Pancreas (tissue), 10 donors: ENCODE measurements around the gene SLC12A3. TPM values are rescaled to one million over a fixed set of nuclear protein-coding genes. Genes with fewer than 3 reads are reported as not detected.

ENCODE experiments used
- ATAC-seq, 4 donors: fragments of 200-7000 bp; cut with Tn5 transposase; one replicate each; pipeline versions ENCODE4 v1.8.0 to v1.9.1; 2020; ENCODE audit warnings: mild to moderate bottlenecking in 4 of 4, moderate library complexity in 4 of 4
- DNase-seq, 6 donors: peaks; one replicate each; pipeline ENCODE4 v3.0.0-alpha.2; 2020
- FAIRE-seq: peaks from 2 replicates; lab custom pipeline; 2012; peaks lifted over from hg19 to GRCh38; lab: Jason Lieb, UNC
- H3K27ac ChIP-seq, 4 donors: fragments of 200-600 bp; sonication (generic); 1 replicate in 3 of 4; 2 replicates in 1 of 4; pipeline versions ENCODE4 v1.5.0 to v1.8.0; 2020
- H3K27me3 ChIP-seq, 4 donors: fragments of 200-600 bp; one replicate each; pipeline ENCODE4 v1.8.0; 2021
- H3K36me3 ChIP-seq, 3 donors: fragments of 200-600 bp; sonication (generic) in 1 of 3; one replicate each; pipeline versions ENCODE4 v1.5.0 to v1.8.0; 2020 to 2021
- H3K4me1 ChIP-seq, 3 donors: fragments of 200-600 bp; one replicate each; pipeline ENCODE4 v1.8.0; 2021
- H3K4me3 ChIP-seq, 4 donors: fragments of 200-600 bp; sonication (generic) in 2 of 4; one replicate each; pipeline versions ENCODE4 v1.5.0 to v1.8.0; 2020 to 2021
- H3K9me3 ChIP-seq, 4 donors: fragments of 200-600 bp; one replicate each; pipeline ENCODE4 v1.8.0; 2021
- CTCF ChIP-seq, 4 donors: fragments of 200-600 bp; sonication (generic) in 3 of 4; IDR thresholded peaks; one replicate each; pipeline versions ENCODE4 v1.5.0 to v1.8.0; 2021; ENCODE audit warnings: antibody characterized with exemption in 4 of 4
- WGBS, 2 donors: extraction: QIAGEN DNeasy Blood & Tissue Kit; methylation state at CpG; one replicate each; pipeline ENCODE4 v1.1.7; 2013; 5-methylcytosine and 5-hydroxymethylcytosine counted together
- intact Hi-C, 3 donors: fragments of 100-400 bp; cut with DNase I; formaldehyde crosslinking; loops; one replicate each; pipeline versions ENCODE4 v1.11.1 to v1.14.2; 2022
- polyA plus RNA-seq, 2 donors: library from polyadenylated mRNA; stranded (reverse); fragments of 200-250 nt; gene quantifications; one replicate each; pipeline ENCODE4 v1.2.3, GENCODE V29; 2013
- total RNA-seq, 6 donors: library from RNA; stranded (reverse); fragmentation: NEBNext Ultra II Directional in 4 of 6; extraction: Animal tissue kit (Norgen Biotek cat#: 25700) in 4 of 6; gene quantifications; one replicate each; pipeline versions ENCODE4 v1.2.1 to v1.2.4, GENCODE V29; 2021 to 2023
- donor health status: healthy with polysubstance abuse.
- donor health status: DM: no; HTN: no; CAD: no; lungs with moderate emphysema.
- donor health status: DM: no; HTN: no; CAD: no.
- donor health status: control.
- donor health status: control.
- donor health status: Bipolar disorder and iron deficiency.
- donor health status: DM: yes; HTN: yes; CAD: no.
- donor health status: DM: no; HTN: no; CAD: no.
- donor health status: DM: no; HTN: no; CAD: no.
- donor health status: DM: yes; HTN: yes; CAD: no.

Gene SLC12A3
- total and polyA plus RNA-seq, 8 donors, result 0.04 to 0.12 (median 0.06) TPM; not detected in 1

- Histone ChIP-seq H3K27ac (no peak overlapping the region), H3K9me3 (no peaks in the 10 kb centered on the region), H3K4me1 (peaks cover 0 to 9% (median 6%) of the 10 kb centered on the region in 3 donors), H3K27me3 (no peaks in the 10 kb centered on the region), H3K36me3 (no peaks in the 10 kb centered on the region), H3K4me3 (no peak overlapping the region)
- ATAC-seq (no peak), DNase-seq (no peak), FAIRE-seq (no peak)
- 71 to 73% methylated on average over 11 of the region's 11 CpGs for WGBS, 2 donors
- no peak for TF ChIP-seq CTCF (IDR thresholded peaks at IDR 0.05)
- intact Hi-C loops, result no loop called here
Observed at GRCh38 chr16:56891685-56892084, 26.7 kb downstream of the SLC12A3 start.

- intact Hi-C loops, result no loop called here
- DNase-seq, result no peak
- FAIRE-seq, result no peak
- Histone ChIP-seq H3K27me3 (no peaks in the 10 kb centered on the region), H3K36me3 (no peaks in the 10 kb centered on the region), H3K4me1 (peaks cover under 1 to 14% (median 9%) of the 10 kb centered on the region in 3 donors), H3K9me3 (no peaks in the 10 kb centered on the region), H3K4me3 (no peak overlapping the region), H3K27ac (no peak overlapping the region)
- WGBS, 2 donors, result 87 to 95% methylated on average over 14 of the region's 14 CpGs
- no peak for TF ChIP-seq CTCF (IDR thresholded peaks at IDR 0.05)
- no peak for ATAC-seq
Observed at GRCh38 chr16:56892705-56893104, 27.7 kb downstream of the SLC12A3 start.

GRCh38 chr16:56894331-56894917 lies 29.4 kb downstream of the SLC12A3 start:
- intact Hi-C loops, result no loop called here
- FAIRE-seq, result no peak
- 77 to 91% methylated on average over 12 of the region's 12 CpGs for WGBS, 2 donors
- no peaks in the 10 kb centered on the region for H3K9me3 ChIP-seq
- DNase-seq, result no peak
- H3K36me3 ChIP-seq, result no peaks in the 10 kb centered on the region
- no peak for TF ChIP-seq CTCF (IDR thresholded peaks at IDR 0.05)
- H3K27ac ChIP-seq, result no peak overlapping the region
- ATAC-seq, result no peak
- no peaks in the 10 kb centered on the region for H3K27me3 ChIP-seq
- peaks cover 7 to 22% (median 16%) of the 10 kb centered on the region in 3 donors for H3K4me1 ChIP-seq
- no peak overlapping the region for H3K4me3 ChIP-seq

- no peak for DNase-seq
Observed at GRCh38 chr16:56895813-56896212, 30.8 kb downstream of the SLC12A3 start.

More at GRCh38 chr16:56895813-56896212, 30.8 kb downstream of the SLC12A3 start:
- ATAC-seq (no peak), FAIRE-seq (no peak)
- 44 to 52% methylated on average over 4 of the region's 4 CpGs for WGBS, 2 donors
- no peaks in the 10 kb centered on the region for H3K36me3 ChIP-seq
- H3K4me3 ChIP-seq, result no peak overlapping the region
- H3K27ac ChIP-seq, result no peak overlapping the region
- no peak for TF ChIP-seq CTCF (IDR thresholded peaks at IDR 0.05)
- H3K27me3 ChIP-seq, result no peaks in the 10 kb centered on the region
- intact Hi-C loops, result no loop called here
- peaks cover 7 to 22% (median 16%) of the 10 kb centered on the region in 3 donors for H3K4me1 ChIP-seq
- H3K9me3 ChIP-seq, result no peaks in the 10 kb centered on the region
